HG02798 (cell line): ENCODE results near the gene FSTL1.

Experiments
- ATAC-seq: cut with Tn5 transposase; IDR thresholded peaks from one replicate; pipeline ENCODE4 v1.9.1; 2021; ENCODE audit warnings: mild to moderate bottlenecking; ENCODE audit not compliant: unreplicated experiment, poor library complexity

FSTL1 gene

DNA sequence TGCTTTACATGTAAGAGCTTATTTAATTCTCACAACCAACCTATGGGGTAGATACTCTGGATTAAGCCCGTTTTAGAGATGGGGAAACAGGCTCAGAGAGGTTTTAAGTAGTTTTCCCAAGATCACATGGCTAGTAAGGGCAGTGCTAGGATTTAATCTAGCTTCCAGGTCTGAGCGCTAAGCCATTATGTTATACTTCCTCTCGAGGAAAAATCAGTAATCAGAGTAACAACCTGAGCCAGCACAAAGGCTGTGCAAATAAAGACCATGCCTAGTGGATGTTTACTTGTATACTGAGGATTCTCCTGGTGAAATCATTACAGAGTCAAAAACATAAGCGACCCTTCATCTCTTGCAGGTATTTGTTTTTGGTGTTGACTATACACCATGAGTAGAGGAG, 9.0 kb downstream of the FSTL1 start:
- ATAC-seq = no peak

DNA sequence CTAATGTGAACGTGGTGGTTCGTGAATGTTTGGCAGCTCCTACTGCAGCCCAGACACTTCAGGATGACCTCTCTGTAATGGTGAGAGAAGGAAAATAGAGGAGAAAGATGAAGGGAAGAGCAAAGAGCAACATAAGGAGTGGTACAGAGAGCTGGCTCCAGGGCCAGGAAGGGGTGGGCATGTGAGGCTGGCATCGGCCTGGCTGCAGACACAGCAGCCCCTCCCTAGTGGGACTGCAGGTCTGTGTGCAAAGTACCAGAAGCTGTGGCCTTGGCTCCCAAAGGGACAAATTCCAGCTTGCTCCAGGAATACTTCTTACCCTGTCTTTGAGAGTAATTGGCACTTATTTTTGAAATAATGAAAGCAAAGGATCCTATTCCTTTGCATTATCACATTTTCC, 10.0 kb downstream of the FSTL1 start:
- no peak for ATAC-seq

DNA sequence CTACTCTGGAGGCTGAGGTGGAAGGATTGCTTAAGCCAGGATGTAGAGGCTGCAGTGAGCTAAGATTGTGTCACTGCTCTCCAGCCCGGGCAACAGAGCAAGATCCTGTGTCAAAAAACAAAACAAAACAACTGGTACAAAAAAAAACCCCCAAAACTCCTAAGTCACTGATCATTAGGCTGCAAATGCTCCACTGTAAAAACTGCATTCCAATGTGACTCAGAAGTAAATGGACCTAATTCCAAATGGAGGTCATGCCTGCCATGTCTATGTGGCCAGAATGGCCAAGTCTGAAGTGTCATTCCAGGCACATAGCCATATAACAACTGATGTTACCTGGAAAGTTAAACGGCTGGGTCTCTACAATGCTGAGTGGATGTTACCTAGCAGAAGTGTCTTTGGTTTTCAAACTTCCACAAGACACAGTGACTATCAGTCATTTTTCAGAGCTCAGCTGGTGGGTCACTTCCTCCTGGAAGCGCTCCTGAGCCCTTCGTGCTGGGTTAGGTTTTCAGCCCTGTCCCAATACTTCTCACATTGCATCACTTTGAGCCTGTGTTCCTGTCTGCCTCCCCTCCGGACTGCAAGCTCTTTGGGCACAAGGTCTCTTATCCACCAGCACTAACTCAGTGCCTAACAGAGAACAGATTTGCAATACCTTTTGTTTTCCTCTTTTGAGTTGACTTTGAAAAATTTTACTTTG, 10.6 kb downstream of the FSTL1 start:
- ATAC-seq = no peak

DNA sequence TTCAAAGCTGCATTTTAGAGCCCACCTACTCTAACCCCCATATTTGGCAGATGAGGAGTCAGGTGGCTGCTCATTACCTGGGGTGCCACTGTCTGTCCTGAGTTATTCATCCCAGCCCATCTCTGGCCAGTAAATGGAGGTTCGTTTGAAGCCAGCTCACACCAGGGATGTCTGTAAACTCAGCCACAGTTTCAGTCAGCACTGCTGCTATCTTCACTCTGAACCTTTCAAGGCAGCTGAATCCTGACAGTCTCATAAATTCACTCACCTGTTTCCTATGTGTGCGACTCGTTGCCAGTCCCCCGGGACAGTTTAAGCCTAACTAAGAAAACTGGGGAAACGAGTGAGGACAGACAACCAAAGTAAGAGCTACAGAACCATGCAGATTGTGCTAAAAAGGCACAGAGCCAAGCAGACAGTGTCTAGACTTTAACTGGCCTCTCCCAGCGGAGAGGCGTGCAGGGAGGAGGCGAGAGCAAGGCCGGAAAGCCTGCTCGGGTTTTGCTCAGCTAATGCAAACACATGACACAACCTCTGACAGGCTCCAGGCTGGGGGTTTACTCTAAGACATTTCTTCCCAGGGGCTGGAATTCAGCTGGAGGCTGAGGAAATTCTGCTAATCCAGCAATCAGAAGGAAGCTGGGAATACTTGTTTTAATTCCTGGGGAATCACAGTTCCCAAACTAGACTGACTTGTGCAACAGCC, 12.0 kb downstream of the FSTL1 start:
- ATAC-seq = no peak

DNA sequence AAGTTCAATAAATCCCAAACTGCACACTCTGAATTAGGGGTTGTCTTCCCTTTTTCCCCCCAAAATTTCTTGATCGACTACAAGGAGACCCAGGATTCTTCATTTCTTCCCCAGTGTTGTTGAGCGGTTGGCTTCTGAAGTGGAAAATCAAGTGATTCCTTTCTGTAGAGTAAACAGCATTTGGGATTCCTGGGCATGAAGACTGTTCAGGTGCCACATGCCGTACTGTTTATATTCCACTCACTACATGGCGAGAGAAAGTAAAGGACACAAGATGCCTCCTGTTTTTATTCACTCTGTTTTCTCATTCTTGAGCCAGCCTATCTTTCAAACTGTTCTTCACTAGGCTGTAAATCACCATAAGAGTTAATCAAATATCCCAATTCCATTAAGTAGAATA, 12.6 kb downstream of the FSTL1 start:
- ATAC-seq = no peak

DNA sequence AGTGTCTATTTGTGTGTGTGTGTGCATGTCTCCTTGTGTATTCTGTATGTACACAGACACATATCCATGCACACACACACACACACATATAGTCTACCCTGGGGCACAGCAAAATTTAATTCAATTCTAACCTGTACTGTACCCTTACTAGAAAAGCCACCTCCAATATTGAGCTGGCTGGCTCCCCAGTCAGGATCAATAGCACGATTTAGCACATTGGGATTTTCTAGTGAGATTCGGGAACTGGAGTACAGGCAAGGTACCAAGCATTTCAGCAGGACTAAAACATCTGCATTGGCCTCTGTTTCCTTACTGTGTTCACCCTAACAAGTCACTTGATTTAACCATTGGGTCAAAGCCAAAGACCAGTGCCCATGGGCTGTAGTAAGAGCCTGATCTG, 13.2 kb downstream of the FSTL1 start:
- ATAC-seq = no peak

DNA sequence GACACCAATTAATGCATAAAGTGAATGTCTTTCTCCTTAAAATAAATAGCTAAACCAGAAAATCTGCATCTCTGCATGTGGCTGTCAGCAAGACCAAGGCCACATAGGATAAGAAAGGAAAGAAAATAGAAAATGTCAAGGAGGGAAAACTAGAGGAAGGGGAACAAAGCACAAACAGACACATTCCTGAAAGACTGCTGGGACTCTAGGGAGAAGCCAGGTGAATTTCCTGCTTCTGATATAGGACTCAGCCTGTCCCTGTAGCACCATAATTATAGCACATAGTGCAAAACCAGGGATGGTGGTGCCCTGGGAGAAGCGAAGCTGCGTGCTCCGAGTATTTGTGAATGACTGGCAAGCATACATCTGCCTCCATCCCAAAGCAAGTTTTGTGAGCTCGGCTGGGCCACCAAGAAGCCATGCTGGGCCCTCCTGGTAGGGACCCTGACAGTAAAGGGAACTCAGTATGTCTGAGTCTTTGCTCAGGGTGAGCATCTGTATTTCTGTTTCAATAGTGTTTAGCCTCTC, 14.2 kb downstream of the FSTL1 start:
- no peak for ATAC-seq

DNA sequence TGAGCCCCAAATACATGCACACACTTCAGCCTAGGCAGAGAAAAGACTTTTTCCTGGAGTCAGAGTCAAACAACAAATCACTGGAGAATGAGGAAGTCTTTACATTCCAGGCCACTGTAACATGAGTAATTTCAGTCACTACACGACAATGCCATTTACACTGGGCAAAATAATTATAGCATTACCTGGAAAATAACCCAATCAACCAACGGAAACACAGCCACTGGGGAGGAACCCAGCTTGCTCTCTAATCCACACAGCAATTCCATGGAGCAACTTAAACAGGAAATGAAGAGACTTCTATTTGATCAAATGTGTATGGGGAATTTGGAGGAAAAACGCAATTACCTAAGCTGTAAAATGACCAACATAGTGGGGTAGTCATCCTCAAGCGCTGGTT, 15.2 kb downstream of the FSTL1 start:
- no peak for ATAC-seq

DNA sequence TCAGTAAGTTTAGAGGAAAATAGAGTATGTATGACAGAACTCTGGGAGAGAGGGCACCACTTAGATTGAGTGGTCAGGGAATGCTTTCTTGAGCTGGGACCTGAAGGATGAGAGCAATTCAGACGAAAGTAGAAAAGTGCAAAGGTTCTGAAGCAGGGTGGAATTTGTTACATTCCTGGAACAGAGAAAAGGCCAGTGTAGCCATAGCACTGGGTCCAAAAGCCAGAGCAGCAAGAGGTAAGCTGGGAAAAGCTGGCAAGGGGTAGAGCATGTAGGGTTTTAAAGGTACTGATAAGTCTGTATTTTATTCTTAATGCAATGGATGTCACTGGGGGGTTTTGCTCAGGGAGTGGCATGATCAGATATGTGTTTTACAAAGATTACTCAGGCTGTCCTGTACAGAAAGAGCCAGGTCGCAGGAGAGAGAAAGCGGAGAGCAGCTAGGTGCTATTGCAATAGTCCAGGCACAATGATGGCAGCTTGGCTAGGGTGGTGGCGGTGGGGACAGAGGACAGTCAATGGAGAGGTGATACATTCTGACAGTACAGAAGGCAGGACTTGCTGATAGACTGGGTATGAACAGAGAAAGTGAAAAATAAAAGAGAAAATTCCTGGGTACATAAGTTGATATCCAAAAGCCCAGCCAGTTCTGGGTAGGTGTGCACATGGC, 17.0 kb downstream of the FSTL1 start:
- ATAC-seq = no peak

DNA sequence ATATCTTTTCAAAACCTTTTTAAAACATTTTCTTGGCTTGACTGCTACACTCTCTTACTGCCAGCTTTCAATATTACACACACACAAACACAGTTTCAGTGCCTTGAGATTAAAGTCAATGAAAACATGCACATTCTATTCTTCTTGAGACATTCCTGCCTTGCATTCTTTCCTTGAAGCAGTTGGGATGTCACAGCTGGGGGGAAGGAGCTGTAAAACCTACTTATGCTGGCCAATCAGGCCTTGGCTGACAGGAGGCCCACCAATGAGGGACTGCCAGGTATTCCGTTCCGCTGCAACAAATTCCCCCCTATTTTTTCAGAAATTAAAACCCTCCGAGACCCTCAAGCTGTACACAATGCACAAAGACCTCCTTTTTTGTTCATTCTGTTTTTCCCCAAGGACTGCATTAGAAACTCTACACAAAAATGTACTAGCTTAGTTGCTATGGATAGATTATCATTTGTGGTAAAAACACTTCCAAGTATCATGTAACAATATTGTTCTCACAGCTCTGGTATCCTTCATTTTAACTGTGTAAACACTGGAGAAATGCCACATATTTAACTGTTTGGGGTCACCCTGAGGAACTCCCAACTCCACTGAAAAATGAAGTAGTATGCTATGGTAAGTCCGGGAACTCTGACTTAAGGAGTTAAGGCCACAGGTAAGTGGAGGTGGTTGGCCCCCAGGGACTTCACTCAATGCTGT, 18.5 kb downstream of the FSTL1 start:
- ATAC-seq = no peak

DNA sequence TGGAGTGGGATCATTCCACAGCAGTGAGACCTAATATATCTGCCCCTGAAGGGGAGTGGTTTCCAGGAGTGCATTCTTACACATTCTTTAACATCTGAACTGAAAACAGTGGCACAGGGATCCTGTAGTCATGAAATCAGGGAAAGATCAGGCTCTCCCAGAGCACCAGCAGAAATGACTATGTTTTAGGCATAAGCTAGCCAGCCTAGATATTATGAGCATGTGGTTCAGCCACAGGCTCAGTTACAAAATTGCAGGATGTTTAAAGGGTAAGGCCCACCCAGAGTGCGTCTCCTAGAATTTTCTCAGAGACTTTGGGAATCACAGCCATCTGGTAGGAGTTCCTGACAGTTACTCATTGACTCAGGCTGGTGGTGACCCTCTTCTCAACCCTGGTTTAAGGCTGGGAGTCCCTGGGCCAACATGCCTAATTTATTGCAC, 20.9 kb downstream of the FSTL1 start:
- ATAC-seq = no peak

DNA sequence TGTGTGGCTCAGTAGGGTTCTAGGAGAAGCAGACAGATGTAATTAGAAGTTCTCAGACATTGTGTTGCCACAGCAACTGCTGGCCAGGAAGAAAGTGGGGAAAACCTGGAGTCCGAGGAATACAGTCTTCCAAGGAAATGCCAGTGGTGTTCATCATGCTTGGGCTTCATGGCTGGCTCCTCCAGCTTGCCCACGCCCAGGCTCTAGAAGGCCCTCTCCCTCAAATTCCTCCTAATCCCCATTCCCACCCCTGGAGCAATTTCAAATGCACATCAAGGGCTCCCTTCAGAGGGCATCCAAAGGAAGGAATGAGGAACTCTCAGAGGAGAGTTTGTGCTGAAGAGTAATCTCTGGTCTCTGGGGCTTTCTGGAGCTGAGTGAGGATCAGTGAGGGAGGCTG, 21.9 kb downstream of the FSTL1 start:
- ATAC-seq = no peak

DNA sequence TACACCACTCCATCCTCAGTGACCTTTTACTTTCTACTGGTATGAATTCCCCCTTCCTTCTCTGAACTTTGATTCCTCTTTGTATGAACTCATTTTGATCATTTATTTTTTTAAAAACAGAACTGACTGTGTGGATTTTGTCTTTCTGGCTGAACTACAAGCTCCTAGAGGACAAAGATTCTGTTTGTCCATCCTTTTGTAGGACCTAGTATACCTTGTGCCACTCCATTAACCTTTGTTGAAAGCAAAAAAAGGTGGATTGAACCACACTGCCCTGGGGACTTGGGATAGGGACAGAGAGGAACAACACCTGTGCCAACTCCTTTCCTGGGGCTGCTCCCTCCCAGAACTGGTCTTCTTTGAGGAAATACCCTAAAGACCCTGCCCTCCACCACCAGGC, 23.6 kb downstream of the FSTL1 start:
- no peak for ATAC-seq

DNA sequence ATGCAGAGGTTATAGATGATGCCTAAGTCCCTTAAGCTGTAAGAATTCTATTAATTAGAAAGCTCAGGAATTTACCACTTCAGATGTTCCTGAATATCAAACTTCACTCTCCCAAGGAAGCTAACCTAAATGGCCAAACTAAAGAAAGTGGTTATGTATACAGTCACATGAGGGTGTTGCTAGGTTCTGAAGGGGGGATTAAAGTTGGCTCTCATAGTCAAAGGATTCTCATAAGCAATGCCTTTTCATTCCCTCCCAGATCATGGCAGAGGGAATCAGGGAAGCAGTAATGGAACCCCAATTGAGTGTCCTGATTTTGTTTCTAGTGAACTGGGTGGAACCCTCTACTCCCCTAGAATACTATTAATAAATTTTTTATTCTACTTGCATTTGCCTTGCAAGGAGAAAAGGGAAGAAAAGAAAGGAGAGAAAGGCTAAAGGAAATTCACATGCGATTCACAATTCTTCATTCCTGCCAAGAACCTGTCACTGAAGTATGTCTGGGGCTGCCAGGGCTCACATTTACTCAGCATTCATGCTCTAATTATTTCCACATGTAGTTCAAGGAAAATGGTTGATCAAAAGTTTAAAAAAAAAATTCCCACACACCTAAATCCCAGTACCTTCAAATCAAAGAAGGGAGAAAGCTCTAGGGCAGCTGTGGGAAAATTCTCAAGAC, 25.1 kb downstream of the FSTL1 start:
- ATAC-seq = no peak

DNA sequence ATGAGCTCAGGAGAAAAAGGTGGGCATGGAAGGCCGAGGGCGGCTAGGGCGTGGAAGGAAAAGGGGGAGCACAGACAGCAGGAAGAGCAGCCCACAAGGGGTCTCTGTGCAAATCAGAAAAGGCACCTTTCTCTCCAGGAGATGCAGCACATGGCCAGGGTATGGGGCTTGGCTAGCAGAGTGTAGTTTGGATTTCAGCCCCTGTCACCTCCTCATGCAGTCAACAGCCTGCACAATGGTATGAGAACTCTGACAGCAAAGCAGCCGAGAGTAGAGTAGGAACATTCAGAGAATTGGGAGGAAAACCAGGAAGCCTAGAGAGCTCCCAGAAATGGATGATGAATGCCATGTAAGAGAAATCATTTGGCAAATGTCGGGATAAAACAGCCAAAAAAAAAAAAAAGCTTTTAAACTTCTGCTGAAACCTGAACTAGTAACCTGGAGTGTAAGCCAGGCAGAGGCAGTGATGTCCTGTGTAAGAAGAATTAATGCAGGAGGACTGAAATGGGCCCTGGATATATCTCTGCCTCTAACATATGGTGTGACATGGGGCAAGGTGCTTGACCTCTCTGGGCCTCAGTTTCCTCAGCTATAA, 25.7 kb downstream of the FSTL1 start:
- no peak for ATAC-seq

DNA sequence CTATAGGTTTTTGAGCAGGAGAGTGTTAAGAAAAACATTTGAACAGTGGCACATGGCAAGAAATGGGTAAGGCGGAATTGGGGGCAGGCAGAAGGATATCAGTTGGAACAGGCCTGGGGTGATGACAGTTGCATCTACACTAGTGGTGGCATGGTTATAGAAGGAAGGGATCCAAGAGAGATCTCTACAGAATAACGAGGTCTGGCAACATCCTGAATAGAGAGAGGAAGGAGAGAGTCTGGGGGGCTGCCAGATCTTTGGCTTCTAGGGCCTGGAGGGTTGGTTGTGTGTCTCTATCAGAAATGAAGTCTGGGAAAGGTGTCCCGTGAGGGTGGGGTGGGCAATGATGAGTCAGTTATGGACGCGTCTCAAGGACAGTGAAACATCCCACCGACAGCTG, 26.3 kb downstream of the FSTL1 start:
- no peak for ATAC-seq

DNA sequence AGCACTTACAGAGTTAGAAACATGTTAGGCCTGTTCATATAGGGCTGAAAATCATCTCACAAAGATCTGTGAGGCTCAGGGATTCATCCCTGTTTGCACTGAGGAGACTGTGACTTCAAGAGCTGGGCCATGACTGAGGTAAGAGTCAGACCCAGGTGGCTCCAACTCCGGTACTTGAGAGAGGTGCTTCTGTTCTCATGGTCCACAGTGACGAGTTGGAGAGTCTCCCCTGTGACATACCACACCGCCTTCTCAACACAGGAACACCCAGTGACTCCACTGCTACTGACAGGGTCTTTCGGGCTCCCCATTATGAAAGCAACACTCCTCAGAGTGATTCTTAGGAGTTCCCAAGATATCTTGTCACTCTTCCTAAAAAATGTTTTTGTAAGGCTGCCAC, 27.4 kb downstream of the FSTL1 start:
- no peak for ATAC-seq

DNA sequence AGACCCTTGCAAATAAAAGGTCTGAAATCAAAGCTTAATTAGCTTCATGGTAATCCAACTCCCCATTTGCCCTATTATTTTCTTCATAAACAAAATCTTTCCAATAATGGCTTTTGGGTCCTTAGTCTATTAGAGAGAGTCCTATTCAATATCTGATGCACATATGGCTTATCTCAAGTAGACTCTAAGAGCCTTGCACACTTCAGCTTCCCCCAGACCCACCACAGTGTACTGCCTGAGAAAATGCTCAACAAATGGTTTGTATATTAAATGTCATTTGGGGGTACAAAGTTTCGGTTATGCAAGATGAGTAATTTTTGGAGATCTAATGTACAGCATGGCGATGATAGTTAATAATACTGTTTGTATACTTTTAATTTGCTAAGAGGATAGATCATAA, 28.9 kb downstream of the FSTL1 start:
- no peak for ATAC-seq

DNA sequence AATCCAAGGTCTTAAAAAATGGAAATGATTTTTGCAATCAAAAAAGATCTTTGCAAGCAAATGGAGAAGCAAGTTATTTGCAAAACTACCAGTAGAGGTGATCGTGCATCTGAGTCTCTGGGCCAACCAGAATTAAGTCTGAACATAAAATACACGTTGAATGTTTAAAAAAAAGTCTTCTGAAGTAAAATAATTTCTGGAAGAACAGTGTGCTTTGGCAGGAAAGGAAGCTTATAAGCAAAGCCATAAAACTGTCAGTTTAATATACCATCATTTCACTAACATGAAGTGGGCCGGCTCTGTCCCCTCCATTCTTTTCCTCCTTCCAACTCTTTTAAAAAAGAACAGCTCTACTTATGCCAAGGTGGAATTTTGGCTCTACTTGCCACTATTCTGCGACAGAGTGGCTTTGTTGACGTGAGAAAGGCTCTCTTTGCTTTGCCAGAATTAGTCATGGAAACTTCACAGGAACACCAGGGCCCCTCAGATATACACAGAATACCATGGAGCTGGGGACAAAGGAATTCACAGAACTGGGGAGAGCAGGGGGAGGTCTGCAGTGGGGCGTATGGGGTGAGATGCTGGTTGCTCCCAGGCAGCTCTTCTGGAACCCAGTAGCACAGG, 29.8 kb downstream of the FSTL1 start:
- ATAC-seq = no peak
